Fibroblast of skin of right biceps (primary cell): ENCODE measurements around the gene PRKCA.
A peak's percentile ranks its signal among the peaks of the same experiment; 100 is the strongest.
"Not testable (repeated sequence)": the region's sequence is repeated elsewhere in the genome, so short reads cannot be mapped to it uniquely, and the experiment has no call there.

ENCODE experiments used
- DNase-seq: peaks from one replicate; pipeline ENCODE4 v3.0.0-alpha.2; 2013

PRKCA gene

GRCh38 chr17:66301864-66302741, at the start of gene PRKCA:
Gene PRKCA, plus strand, starts transcription at chr17:66302613.
- peak; percentile 83 for DNase-seq

DNA sequence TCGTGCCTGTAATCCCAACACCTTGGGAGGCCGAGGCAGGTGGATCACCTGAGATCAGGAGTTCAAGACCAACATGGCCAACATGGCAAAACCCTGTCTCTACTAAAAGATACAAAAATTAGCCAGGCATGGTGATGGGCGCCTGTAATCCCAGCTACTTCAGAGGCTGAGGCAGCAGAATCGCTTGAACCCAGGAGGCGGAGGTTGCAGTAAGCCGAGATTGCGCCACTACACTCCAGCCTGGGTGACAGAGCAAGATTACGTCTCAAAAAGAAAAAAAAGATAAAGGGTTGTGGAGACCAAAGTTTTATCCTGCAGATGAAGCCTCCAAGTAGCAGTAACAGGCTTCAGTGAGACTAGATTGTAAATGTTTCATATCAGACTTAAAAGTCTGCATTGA, 49.0 kb upstream of the PRKCA start:
- DNase-seq, result not testable (repeated sequence)

DNA sequence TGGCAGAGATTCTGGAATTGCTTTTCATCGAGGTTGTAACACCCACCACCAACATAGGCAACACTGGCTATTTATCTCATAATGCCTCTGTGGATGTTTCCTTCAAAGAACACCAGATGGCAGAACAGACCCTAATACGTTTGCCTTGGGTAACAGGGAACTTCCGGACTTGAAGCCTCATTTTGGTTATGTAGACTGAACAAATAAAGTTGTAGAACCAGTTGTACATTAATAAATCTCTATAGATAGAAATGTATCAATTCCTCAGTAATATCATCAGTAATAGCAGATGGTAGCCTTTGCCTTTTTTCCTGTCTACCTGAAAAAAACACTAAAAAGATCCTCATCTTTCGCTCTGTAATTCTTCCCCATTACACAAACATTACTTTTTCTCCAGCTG, 47.3 kb upstream of the PRKCA start:
- DNase-seq, result peak; percentile 79

DNA sequence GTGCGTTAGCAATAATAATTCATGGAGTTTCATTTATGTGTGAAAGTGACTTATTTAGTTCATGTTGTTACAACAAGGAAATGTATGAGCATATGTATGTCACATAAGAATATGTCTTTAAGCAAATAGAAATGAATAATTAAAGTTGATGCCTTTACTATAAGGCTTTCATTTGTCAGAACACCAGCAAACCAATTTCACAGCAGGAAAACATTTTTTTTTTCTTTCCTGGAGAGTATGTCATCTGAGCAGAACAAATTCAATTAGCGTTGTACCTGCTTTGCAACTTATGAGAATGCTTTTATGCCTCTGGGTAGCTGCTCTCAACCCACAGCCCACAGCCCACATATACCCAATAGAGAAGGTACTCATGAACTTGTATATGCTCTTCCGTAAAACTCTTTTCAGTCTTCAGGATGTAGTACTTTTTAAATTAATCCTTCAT, 46.9 kb upstream of the PRKCA start:
- no peak for DNase-seq

- DNase-seq, result no peak
Measured at GRCh38 chr17:66260275-66260674, 42.1 kb upstream of the PRKCA start.

DNA sequence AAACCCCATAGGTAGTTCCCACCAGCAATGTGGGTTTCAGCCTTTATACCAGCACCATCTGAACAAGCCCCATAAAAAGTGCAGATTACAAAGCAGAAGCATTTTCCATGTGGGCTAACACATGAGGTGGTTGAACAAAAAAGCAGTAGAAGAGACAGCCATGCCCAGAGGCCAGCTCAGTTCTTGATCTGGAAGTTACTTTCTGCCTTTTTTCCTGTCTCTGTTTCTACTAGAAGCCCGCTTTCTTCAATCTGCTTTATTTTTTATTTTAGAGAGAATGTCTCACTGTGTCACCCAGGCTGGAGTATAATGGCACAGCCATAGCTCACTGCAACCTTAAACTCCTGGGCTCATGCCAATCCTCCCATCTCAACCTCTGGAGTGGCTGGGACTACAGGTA, 41.7 kb upstream of the PRKCA start:
- no peak for DNase-seq

DNA sequence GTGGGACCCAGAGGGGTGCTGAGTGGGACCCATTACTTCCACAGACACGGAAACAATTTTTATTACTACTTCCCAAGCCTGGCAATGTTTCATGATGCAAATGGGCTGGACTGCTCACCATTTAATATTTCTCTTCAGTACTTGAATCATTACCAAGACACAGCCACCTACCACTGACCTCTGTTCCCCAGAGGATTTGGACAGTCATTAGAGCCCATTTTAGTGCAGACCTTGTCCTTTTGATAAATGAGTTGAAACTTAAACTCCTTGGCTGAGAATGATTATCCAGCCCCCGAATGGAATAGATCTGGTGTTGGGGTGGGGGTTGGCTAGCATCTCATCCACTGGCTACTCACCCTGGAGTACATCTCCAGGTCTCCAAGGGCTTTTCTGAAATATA, 39.6 kb upstream of the PRKCA start:
- no peak for DNase-seq

DNA sequence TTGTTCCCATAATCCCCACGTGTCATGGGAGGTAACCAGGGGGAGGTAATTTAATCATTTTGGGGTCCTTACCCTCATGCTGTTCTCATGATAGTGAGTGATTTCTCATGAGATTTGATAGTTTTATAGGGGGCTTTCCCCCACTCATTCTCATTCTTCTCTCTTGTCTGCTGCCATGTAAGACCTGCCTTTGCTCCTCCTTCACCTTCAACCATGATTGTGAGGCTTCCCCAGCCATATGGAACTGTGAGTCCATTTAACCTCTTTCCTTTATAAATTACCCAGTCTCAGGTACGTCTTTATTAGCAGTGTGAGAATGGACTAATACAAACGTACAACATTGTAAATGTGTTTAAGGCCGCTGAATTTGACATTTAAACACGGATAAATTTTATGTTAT, 37.7 kb upstream of the PRKCA start:
- no peak for DNase-seq

DNA sequence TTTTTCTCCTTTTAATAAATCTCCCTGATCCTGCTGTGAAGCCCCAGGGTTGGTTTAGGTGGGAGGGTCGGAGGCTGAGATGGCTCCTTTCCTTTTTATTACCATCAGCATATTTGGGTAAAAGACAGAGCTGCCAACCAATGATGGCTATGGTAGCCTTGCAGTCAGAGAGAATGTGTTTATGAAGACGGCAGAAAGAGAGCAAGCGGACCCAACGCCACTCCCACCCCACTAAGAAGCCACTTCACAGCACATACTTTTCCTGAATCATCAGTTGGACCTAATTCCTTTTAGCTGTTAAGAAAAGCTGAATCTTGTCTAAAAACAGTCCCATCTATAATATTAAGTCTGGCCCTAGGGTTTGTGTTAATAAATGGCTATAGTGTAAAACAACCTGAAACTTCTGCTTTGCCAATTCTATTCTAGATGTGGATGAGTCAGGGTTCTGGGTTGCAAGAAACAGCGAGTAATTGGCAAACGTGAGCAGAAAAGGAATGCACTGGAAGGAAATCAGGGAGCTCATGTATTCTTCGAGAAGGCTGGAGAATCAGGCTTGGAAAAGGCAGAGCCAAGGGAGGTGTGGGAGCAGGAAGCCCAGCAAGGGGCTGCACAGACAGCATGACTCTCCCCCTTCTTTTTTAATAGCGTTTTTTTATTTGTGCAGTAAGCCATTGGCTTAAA, 34.0 kb upstream of the PRKCA start:
- DNase-seq, result peak; percentile 91

- no peak for DNase-seq
Measured at GRCh38 chr17:66270106-66270505, 32.3 kb upstream of the PRKCA start.

GRCh38 chr17:66271512-66271911, 30.9 kb upstream of the PRKCA start:
- DNase-seq, result no peak

GRCh38 chr17:66272811-66273585, 29.4 kb upstream of the PRKCA start:
- peak; percentile 95 for DNase-seq

DNA sequence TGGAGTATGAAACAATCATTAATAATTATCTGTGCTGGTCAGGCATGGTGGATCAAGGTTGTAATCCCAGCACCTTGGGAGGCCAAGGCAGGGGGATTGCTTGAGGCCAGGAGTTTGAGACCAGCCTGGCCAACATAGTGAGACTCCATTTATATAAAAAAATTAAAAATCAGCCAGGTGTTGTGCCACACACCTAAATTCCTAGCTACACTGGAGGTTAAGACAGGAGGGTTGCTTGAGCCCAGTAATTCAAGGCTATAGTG, 28.9 kb upstream of the PRKCA start:
- no peak for DNase-seq

DNA sequence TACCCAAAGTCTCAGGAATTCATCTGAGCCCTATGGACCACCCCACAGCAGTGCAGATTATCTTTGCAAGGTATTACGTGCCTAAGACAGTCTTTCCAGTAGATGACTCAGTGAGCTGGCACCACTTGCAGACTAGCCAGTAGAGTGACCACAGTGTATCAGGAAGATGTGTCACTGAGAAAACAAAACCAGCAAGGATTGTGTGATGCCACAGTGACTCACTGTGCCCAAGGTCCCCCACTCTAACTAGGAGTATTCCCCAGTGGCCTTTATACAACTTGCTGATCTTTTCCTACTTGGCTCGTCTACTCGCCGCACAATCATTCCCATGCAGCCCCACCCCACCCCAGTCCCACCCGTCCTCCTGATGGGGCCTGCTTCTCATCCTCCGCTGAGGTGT, 26.8 kb upstream of the PRKCA start:
- peak; percentile 95 for DNase-seq

GRCh38 chr17:66276328-66276937, 26.0 kb upstream of the PRKCA start:
- peak; percentile 44 for DNase-seq

GRCh38 chr17:66277191-66277590, 25.2 kb upstream of the PRKCA start:
- DNase-seq, result no peak

GRCh38 chr17:66281661-66282369, 20.6 kb upstream of the PRKCA start:
- peak; percentile 18 for DNase-seq

DNA sequence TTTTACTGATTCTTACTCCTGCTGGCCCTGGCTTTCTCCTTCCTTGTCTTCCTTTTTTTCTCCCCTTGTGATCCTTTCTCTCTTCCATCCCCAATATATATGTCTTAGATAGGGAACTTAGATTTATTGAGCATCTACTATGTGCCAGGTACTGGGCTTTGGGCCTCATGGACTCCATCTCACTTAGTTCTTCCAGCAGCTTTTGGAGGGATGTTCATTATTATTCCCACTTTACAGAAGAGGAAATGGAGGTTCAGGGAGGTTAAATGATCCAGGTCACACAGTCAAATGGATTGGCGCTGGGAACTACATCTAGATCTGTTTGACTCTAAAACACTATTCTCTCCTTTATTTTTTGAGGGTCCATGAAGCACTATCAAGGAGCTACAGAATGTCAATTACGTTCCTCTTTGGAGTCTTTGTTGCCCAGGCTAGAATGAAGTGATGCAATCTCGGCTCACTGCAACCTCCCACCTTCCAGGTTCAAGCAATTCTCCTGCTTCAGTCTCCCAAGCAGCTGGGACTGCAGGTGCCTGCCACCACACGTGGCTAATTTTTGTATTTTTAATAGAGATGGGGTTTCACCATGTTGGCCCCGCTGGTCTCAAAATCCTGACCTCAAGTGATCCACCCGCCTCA, 19.0 kb upstream of the PRKCA start:
- no peak for DNase-seq

DNA sequence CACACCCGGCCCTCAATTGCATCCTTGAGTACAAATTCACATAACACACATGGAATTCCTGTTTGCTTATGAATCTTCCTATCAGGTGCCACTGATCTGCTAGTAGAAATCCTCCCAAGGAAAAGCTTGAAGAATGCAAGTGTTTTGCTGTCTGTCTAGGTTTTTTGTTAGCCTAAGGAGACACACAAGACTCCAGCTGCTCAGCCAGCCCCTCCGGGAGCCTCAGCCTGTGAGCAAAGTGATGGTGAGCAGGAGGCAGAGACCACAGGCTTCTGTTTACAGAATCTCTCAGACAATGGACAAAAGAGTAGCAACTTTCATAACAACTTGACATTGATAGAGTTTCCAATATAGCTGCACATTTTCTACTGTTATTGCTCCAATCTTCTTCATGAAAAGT, 18.4 kb upstream of the PRKCA start:
- DNase-seq, result no peak

- no peak for DNase-seq
Measured at GRCh38 chr17:66285149-66285548, 17.3 kb upstream of the PRKCA start.

- DNase-seq, result no peak
Measured at GRCh38 chr17:66287911-66288310, 14.5 kb upstream of the PRKCA start.

GRCh38 chr17:66290101-66290722, 12.2 kb upstream of the PRKCA start:
- no peak for DNase-seq
